ENCODE data around the gene MMP25.

DNA sequence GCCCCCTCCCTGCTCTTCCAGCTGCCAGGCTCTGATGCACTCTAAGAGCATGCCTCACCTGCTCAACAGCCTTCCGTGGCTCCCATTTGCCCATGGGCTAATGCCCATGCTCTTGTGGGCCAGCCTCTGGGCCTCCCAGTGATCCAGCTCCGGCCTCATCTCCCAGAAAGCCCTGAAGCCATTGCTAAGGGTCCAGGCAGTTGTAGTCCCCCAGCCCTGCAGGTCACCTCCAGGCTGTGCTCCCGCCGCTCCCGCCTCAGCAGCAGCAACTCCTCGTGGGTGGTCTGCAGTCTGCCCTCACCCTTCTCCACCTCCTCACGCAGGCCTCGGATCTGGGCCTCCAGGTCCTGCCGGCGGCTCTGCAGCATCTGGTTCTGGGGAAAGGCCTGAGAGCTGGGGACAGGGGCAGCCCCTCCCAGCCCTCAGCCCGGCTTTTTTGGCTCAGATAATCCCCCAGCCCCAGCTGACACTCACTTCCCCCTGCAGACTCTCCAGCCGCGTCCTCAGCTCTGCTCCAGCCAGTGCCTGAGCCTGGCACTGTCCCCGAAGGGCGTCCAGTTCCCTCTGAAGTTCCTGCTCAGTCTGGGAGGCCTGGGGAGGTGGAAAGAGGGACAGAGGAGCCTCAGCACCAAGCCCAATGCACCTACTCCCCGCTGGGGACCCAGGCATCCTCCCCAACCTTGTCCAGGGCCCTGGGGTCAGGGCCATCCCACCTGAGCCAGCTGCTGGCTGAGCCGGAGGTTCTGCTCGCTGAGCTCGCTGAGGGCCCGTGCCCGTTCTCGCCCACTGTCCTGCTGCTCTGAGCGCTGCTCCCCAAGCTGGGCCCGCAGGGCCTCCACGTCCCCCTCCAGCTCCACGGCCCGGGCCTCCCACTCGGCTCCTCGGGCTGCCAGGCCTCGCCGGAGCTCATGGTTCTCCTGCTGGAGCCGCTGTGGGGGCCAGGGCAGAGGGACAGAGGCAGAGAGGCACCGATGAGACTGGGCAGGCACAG, 15.8 kb upstream of the MMP25 start:
- TF ChIP-seq, protein P1, sequence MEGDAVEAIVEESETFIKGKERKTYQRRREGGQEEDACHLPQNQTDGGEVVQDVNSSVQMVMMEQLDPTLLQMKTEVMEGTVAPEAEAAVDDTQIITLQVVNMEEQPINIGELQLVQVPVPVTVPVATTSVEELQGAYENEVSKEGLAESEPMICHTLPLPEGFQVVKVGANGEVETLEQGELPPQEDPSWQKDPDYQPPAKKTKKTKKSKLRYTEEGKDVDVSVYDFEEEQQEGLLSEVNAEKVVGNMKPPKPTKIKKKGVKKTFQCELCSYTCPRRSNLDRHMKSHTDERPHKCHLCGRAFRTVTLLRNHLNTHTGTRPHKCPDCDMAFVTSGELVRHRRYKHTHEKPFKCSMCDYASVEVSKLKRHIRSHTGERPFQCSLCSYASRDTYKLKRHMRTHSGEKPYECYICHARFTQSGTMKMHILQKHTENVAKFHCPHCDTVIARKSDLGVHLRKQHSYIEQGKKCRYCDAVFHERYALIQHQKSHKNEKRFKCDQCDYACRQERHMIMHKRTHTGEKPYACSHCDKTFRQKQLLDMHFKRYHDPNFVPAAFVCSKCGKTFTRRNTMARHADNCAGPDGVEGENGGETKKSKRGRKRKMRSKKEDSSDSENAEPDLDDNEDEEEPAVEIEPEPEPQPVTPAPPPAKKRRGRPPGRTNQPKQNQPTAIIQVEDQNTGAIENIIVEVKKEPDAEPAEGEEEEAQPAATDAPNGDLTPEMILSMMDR (IDR thresholded peaks at IDR 0.05; ENCODE audit: insufficient read depth, low read length, poor library complexity, severe bottlenecking) = no peak
- TF ChIP-seq EZH2phosphoT487 (conservative IDR thresholded peaks at IDR 0.05; ENCODE audit: low read length) = no peak
